ENCODE data around the gene FAM124B.

DNA sequence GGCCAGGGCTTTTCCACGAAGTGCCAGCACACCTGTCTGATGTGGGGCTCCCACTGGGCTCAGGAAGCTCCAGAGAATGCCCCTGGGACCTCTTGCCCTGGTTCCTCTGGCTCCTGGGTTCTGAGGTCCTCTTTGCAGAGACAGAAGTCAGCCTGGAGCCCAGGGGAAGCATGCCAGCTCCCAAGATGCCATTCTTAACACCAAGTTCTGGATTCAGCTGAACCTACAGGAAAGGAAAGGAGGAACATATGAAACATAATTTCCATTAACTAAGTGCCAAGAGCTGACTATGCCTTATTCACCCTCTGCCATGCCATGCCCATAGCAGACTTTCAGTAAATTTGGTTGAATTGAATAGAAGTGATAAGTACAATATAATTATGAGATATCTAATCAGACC is 21.9 kb downstream of the FAM124B start:
- TF ChIP-seq, protein P1, sequence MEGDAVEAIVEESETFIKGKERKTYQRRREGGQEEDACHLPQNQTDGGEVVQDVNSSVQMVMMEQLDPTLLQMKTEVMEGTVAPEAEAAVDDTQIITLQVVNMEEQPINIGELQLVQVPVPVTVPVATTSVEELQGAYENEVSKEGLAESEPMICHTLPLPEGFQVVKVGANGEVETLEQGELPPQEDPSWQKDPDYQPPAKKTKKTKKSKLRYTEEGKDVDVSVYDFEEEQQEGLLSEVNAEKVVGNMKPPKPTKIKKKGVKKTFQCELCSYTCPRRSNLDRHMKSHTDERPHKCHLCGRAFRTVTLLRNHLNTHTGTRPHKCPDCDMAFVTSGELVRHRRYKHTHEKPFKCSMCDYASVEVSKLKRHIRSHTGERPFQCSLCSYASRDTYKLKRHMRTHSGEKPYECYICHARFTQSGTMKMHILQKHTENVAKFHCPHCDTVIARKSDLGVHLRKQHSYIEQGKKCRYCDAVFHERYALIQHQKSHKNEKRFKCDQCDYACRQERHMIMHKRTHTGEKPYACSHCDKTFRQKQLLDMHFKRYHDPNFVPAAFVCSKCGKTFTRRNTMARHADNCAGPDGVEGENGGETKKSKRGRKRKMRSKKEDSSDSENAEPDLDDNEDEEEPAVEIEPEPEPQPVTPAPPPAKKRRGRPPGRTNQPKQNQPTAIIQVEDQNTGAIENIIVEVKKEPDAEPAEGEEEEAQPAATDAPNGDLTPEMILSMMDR (IDR thresholded peaks at IDR 0.05) = no peak
- TF ChIP-seq EP300 (IDR thresholded peaks at IDR 0.05) = no peak
